Measurements from ENCODE around the gene NRBP1. TPM values are rescaled to one million over a fixed set of nuclear protein-coding genes. Genes with fewer than 3 reads are reported as not detected.
"Not testable (repeated sequence)": the region's sequence is repeated elsewhere in the genome, so short reads cannot be mapped to it uniquely, and the experiment has no call there.

NRBP1 gene
- polyA plus RNA-seq, 3 donors = 126 to 135 (median 130) TPM

- no peak for DNase-seq (ENCODE audit: low read depth in 3 of 3, low spot score in 2 of 3)
Measured at GRCh38 chr2:27420996-27421395, 7.4 kb upstream of the NRBP1 start.

GRCh38 chr2:27421660-27422250 lies 6.7 kb upstream of the NRBP1 start:
- DNase-seq (ENCODE audit: low read depth in 3 of 3, low spot score in 2 of 3) = no peak

GRCh38 chr2:27422958-27423357 lies 5.5 kb upstream of the NRBP1 start:
- DNase-seq (ENCODE audit: low read depth in 3 of 3, low spot score in 2 of 3) = no peak

GRCh38 chr2:27425039-27425438 lies 3.4 kb upstream of the NRBP1 start:
- DNase-seq (ENCODE audit: low read depth in 3 of 3, low spot score in 2 of 3) = not testable (repeated sequence)

- no peak for DNase-seq (ENCODE audit: low read depth in 3 of 3, low spot score in 2 of 3)
Measured at GRCh38 chr2:27427863-27428212, 593 bp upstream of the NRBP1 start.

GRCh38 chr2:27428978-27429541 lies 629 bp downstream of the NRBP1 start:
- peak in 2 of 3 donors; percentile 67 to 71 for DNase-seq (ENCODE audit: low read depth in 3 of 3, low spot score in 2 of 3)

- no peak for DNase-seq (ENCODE audit: low read depth in 3 of 3, low spot score in 2 of 3)
Measured at GRCh38 chr2:27431395-27431794, 3.0 kb downstream of the NRBP1 start.

- no peak for DNase-seq (ENCODE audit: low read depth in 3 of 3, low spot score in 2 of 3)
Measured at GRCh38 chr2:27435628-27436027, 7.2 kb downstream of the NRBP1 start.

GRCh38 chr2:27441226-27441926 lies 12.9 kb downstream of the NRBP1 start:
- no peak for DNase-seq (ENCODE audit: low read depth in 3 of 3, low spot score in 2 of 3)

GRCh38 chr2:27441958-27442919 lies 13.8 kb downstream of the NRBP1 start, which contains the start of gene KRTCAP3:
Gene KRTCAP3 (plus strand): TSS chr2:27442381. CDS start chr2:27442413, 32 bp downstream.
- no peak for DNase-seq (ENCODE audit: low read depth in 3 of 3, low spot score in 2 of 3)

- DNase-seq (ENCODE audit: low read depth in 3 of 3, low spot score in 2 of 3) = no peak
Measured at GRCh38 chr2:27442920-27443282, 14.5 kb downstream of the NRBP1 start.

GRCh38 chr2:27445155-27445554 lies 16.7 kb downstream of the NRBP1 start:
- no peak for DNase-seq (ENCODE audit: low read depth in 3 of 3, low spot score in 2 of 3)

- no peak for DNase-seq (ENCODE audit: low read depth in 3 of 3, low spot score in 2 of 3)
Measured at GRCh38 chr2:27445615-27446014, 17.2 kb downstream of the NRBP1 start.

GRCh38 chr2:27446057-27446456 lies 17.6 kb downstream of the NRBP1 start:
- no peak for DNase-seq (ENCODE audit: low read depth in 3 of 3, low spot score in 2 of 3)

- DNase-seq (ENCODE audit: low read depth in 3 of 3, low spot score in 2 of 3) = no peak
Measured at GRCh38 chr2:27448381-27448780, 19.9 kb downstream of the NRBP1 start.

GRCh38 chr2:27451095-27451494 lies 22.7 kb downstream of the NRBP1 start:
- DNase-seq (ENCODE audit: low read depth in 3 of 3, low spot score in 2 of 3) = no peak

- DNase-seq (ENCODE audit: low read depth in 3 of 3, low spot score in 2 of 3) = no peak
Measured at GRCh38 chr2:27453968-27454367, 25.5 kb downstream of the NRBP1 start.

GRCh38 chr2:27461118-27461517 lies 32.7 kb downstream of the NRBP1 start:
- no peak for DNase-seq (ENCODE audit: low read depth in 3 of 3, low spot score in 2 of 3)

- DNase-seq (ENCODE audit: low read depth in 3 of 3, low spot score in 2 of 3) = no peak
Measured at GRCh38 chr2:27464443-27464842, 36.0 kb downstream of the NRBP1 start.

- no peak for DNase-seq (ENCODE audit: low read depth in 3 of 3, low spot score in 2 of 3)
Measured at GRCh38 chr2:27471961-27472360, 43.5 kb downstream of the NRBP1 start.

- no peak for DNase-seq (ENCODE audit: low read depth in 3 of 3, low spot score in 2 of 3)
Measured at GRCh38 chr2:27485496-27485895, 57.1 kb downstream of the NRBP1 start.

Measured in right renal cortex interstitium (tissue), 3 donors.